Occipital lobe (tissue), 1 donor: Measurements from ENCODE around the gene PPIH. TPM values are rescaled to one million over a fixed set of nuclear protein-coding genes. Genes with fewer than 3 reads are reported as not detected.

Experiments used
- total RNA-seq: library from RNA; depleted of rRNA; stranded (reverse); fragments of >200 nt; gene quantifications from one replicate; pipeline ENCODE4 v1.2.3, GENCODE V29; 2014

PPIH gene
- total RNA-seq, 1 donor from 2014 or later = 16.4 TPM

Other genes starting within 250 kb of the PPIH start
- gene ZMYND12, start 202.4 kb upstream of the PPIH start, total RNA-seq = not detected
- gene PPCS, start 201.9 kb upstream of the PPIH start, total RNA-seq = 16.7 TPM
- gene CCDC30, start 195.1 kb upstream of the PPIH start, total RNA-seq = 15.4 TPM
- 1,163 TPM for gene YBX1, start 24.0 kb downstream of the PPIH start, total RNA-seq
- gene CLDN19, start 81.8 kb downstream of the PPIH start, total RNA-seq = not detected
- 10.9 TPM for gene P3H1, start 108.6 kb downstream of the PPIH start, total RNA-seq
- gene C1orf50, start 108.8 kb downstream of the PPIH start, total RNA-seq = 10.0 TPM
- 0.47 TPM for gene TMEM269, start 126.6 kb downstream of the PPIH start, total RNA-seq
- gene ERMAP, start 158.7 kb downstream of the PPIH start, total RNA-seq = 1.9 TPM
- gene SVBP, start 159.0 kb downstream of the PPIH start, total RNA-seq = 68.0 TPM
- gene ZNF691, start 188.2 kb downstream of the PPIH start, total RNA-seq = 7.8 TPM